ENCODE results near the gene PRKG1.

PRKG1 gene

GRCh38 chr10:51112013-51112412, 37.7 kb downstream of the PRKG1 start:
- TF ChIP-seq CTCF (IDR thresholded peaks at IDR 0.05; ENCODE audit: low read depth, low read length): no peak
- H3K4me3 ChIP-seq (ENCODE audit: low read depth, low read length): no peak overlapping the region

- TF ChIP-seq CTCF (IDR thresholded peaks at IDR 0.05; ENCODE audit: low read depth, low read length): no peak
- H3K4me3 ChIP-seq (ENCODE audit: low read depth, low read length): no peak overlapping the region
These were observed 38.7 kb downstream of the PRKG1 start for GRCh38 chr10:51113007-51113406.

- H3K4me3 ChIP-seq (ENCODE audit: low read depth, low read length): no peak overlapping the region
- no peak for TF ChIP-seq CTCF (IDR thresholded peaks at IDR 0.05; ENCODE audit: low read depth, low read length)
These were observed 42.9 kb downstream of the PRKG1 start for GRCh38 chr10:51117053-51117660.

GRCh38 chr10:51117794-51118193, 43.5 kb downstream of the PRKG1 start:
- no peak overlapping the region for H3K4me3 ChIP-seq (ENCODE audit: low read depth, low read length)
- TF ChIP-seq CTCF (IDR thresholded peaks at IDR 0.05; ENCODE audit: low read depth, low read length): no peak

GRCh38 chr10:51119441-51119840, 45.2 kb downstream of the PRKG1 start:
- no peak for TF ChIP-seq CTCF (IDR thresholded peaks at IDR 0.05; ENCODE audit: low read depth, low read length)

GRCh38 chr10:51121861-51122260, 47.6 kb downstream of the PRKG1 start:
- TF ChIP-seq CTCF (IDR thresholded peaks at IDR 0.05; ENCODE audit: low read depth, low read length): no peak
- no peak overlapping the region for H3K4me3 ChIP-seq (ENCODE audit: low read depth, low read length)

More at GRCh38 chr10:51119441-51119840, 45.2 kb downstream of the PRKG1 start:
- H3K4me3 ChIP-seq (ENCODE audit: low read depth, low read length): no peak overlapping the region

GRCh38 chr10:51124852-51125251, 50.6 kb downstream of the PRKG1 start:
- H3K4me3 ChIP-seq (ENCODE audit: low read depth, low read length): no peak overlapping the region
- no peak for TF ChIP-seq CTCF (IDR thresholded peaks at IDR 0.05; ENCODE audit: low read depth, low read length)
